OCI-M1 (cell line): ENCODE data around the gene DNM3.
A peak's percentile ranks its signal among the peaks of the same experiment; 100 is the strongest.

ENCODE experiments used
- DNase-seq: peaks from one replicate; lab custom pipeline; 2025; lab: John Stamatoyannopoulos, UW

The DNM3 gene

GRCh38 chr1:171973421-171973820 lies 132.1 kb downstream of the DNM3 start:
- peak; percentile 71 for DNase-seq

- no peak for DNase-seq
These were observed 140.0 kb downstream of the DNM3 start for GRCh38 chr1:171981303-171981702.

GRCh38 chr1:171983584-171983983 lies 142.3 kb downstream of the DNM3 start:
- DNase-seq = peak; percentile 77

- no peak for DNase-seq
These were observed 143.0 kb downstream of the DNM3 start for GRCh38 chr1:171984262-171984661.

GRCh38 chr1:171984850-171985485 lies 143.7 kb downstream of the DNM3 start:
- peak; percentile 41 for DNase-seq

- DNase-seq = peak; percentile 81
These were observed 144.3 kb downstream of the DNM3 start for GRCh38 chr1:171985639-171986038.

GRCh38 chr1:171988243-171988885 lies 147.1 kb downstream of the DNM3 start:
- no peak for DNase-seq

- no peak for DNase-seq
These were observed 149.1 kb downstream of the DNM3 start for GRCh38 chr1:171990371-171990770.

GRCh38 chr1:171994293-171994692 lies 153.0 kb downstream of the DNM3 start:
- no peak for DNase-seq

- DNase-seq = no peak
These were observed 154.3 kb downstream of the DNM3 start for GRCh38 chr1:171995573-171995972.

- no peak for DNase-seq
These were observed 156.6 kb downstream of the DNM3 start for GRCh38 chr1:171997936-171998335.

- no peak for DNase-seq
These were observed 157.4 kb downstream of the DNM3 start for GRCh38 chr1:171998711-171999110.

GRCh38 chr1:171999756-172000155 lies 158.5 kb downstream of the DNM3 start:
- no peak for DNase-seq

- no peak for DNase-seq
These were observed 160.0 kb downstream of the DNM3 start for GRCh38 chr1:172001288-172001687.

- DNase-seq = peak; percentile 84
These were observed 161.5 kb downstream of the DNM3 start for GRCh38 chr1:172002725-172003345.

GRCh38 chr1:172003766-172004530 lies 162.7 kb downstream of the DNM3 start:
- no peak for DNase-seq

GRCh38 chr1:172004671-172005070 lies 163.4 kb downstream of the DNM3 start:
- DNase-seq = no peak

GRCh38 chr1:172005856-172006255 lies 164.6 kb downstream of the DNM3 start:
- DNase-seq = no peak

- no peak for DNase-seq
These were observed 165.4 kb downstream of the DNM3 start for GRCh38 chr1:172006660-172007059.

- no peak for DNase-seq
These were observed 177.5 kb downstream of the DNM3 start for GRCh38 chr1:172018727-172019311.

GRCh38 chr1:172019976-172020375 lies 178.7 kb downstream of the DNM3 start:
- peak; percentile 53 for DNase-seq

GRCh38 chr1:172024516-172024915 lies 183.2 kb downstream of the DNM3 start:
- DNase-seq = no peak
